HS-27A (cell line): Measurements from ENCODE around the gene PAFAH1B2.

Source experiments
- DNase-seq: peaks from one replicate; pipeline ENCODE4 v3.0.0-alpha.2; 2012; ENCODE audit warnings: low read depth, missing footprints

PAFAH1B2 gene

DNA sequence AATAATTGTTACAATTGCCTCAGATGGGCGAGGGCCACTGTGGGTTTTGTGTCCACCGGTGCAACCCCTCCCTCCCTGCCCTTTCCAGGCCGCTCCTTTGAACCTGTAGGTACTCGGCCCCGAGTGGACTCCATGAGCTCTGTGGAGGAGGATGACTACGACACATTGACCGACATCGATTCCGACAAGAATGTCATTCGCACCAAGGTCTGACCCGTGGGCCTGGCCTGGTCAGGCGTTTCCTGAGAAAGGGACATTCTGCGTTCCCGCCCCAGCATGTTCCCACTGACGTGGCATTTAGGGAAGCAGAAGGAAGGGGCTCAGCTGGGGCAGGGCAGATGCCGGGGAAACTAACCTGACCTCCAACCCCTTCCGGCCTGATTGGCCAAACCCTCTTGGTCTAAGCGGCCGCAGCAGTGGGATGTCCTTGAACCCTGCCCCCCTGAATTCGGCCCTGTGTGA, 44.6 kb downstream of the PAFAH1B2 start:
- no peak for DNase-seq

GRCh38 chr11:117189191-117189940, 45.3 kb downstream of the PAFAH1B2 start:
- no peak for DNase-seq

GRCh38 chr11:117189941-117190544, 46.0 kb downstream of the PAFAH1B2 start:
- no peak for DNase-seq

GRCh38 chr11:117191680-117192400, 47.8 kb downstream of the PAFAH1B2 start:
- DNase-seq: no peak

DNA sequence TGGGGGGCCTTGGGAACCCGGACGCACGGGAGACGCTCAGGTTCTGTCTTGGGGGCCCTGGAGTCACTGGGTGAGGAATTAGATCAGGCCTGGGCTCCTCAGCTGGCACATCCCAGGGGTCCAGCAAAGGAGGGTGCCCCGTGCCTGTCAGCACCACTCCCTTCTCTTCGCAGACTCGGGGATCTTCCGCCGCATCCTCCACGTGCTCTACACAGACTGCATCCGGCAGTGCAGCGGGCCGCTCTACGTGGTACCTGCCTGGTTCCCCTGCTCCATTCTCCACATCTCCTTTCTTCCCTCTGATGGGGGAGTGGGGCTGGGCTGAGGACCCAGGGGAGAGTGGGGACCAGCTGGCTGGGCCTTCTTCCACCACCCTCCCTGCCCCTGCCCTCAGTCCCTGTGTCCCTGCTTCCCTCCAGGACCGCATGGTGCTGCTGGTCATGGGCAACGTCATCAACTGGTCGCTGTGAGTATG, 48.4 kb downstream of the PAFAH1B2 start:
- DNase-seq: no peak

- DNase-seq: no peak
Measured at GRCh38 chr11:117193130-117194020, 49.3 kb downstream of the PAFAH1B2 start.

- DNase-seq: no peak
Measured at GRCh38 chr11:117194267-117194666, 50.2 kb downstream of the PAFAH1B2 start.

- no peak for DNase-seq
Measured at GRCh38 chr11:117195258-117195657, 51.2 kb downstream of the PAFAH1B2 start.

DNA sequence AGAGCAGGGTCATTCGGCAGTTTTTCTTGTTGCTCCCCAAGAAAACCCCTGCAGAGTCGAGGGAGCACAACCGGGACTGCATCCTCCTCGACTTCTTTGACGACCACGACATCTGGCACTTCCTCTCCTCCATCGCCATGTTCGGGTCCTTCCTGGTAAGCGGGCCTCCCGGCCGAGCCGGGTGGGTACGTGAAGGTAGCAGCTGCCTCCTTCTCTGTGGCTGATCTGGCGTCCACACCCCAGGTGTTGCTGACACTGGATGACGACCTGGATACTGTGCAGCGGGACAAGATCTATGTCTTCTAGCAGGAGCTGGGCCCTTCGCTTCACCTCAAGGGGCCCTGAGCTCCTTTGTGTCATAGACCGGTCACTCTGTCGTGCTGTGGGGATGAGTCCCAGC, 51.7 kb downstream of the PAFAH1B2 start:
- no peak for DNase-seq

DNA sequence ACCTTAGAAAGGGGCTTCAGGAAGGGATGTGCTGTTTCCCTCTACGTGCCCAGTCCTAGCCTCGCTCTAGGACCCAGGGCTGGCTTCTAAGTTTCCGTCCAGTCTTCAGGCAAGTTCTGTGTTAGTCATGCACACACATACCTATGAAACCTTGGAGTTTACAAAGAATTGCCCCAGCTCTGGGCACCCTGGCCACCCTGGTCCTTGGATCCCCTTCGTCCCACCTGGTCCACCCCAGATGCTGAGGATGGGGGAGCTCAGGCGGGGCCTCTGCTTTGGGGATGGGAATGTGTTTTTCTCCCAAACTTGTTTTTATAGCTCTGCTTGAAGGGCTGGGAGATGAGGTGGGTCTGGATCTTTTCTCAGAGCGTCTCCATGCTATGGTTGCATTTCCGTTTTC, 52.9 kb downstream of the PAFAH1B2 start:
- DNase-seq: no peak

DNA sequence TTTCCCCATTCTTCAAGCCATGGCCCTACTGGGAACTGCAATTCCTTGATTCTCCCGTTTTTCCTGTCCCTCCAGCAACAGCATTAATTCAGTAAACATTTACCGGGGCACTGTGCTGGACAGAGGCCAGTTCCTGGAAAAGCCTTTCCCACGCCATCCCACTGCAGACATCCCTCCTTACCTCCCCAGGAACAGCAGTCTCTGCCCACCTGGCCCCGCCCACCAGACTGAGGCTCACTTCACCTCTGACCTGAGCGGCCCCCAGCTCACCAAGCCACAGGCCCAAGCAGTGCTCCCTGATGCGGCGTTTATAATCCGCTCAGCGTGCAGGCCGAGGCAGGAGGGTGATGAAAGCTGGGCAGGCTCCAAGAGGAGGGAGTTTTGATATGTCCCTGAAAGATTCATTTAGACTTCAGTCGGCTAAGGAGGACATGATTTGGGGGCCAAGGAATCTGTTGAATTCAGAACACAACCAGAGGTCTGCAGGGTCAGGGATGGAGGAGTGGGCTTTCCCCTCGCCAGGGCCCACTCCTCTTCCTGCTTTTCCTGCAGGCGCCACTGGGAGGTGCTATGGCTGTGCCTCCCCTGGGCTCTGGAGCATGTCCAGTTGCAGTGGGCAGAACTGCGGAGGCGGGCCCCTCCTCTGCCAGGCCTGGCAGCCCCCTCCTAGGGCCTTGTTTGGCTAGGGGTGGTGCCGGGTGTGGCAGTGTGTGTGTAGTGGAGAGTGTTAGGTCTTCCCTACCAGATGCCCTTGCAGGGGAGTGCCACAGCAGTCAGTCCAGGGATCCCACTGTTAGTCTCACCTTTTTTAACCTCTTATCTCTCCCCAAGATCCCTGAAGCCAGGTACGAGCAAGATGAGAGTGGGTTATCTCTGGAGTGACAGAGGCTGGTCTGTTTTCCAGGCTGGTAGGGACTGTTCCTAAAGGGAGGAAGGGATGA, 53.7 kb downstream of the PAFAH1B2 start:
- no peak for DNase-seq

- no peak for DNase-seq
Measured at GRCh38 chr11:117198613-117199012, 54.5 kb downstream of the PAFAH1B2 start.

DNA sequence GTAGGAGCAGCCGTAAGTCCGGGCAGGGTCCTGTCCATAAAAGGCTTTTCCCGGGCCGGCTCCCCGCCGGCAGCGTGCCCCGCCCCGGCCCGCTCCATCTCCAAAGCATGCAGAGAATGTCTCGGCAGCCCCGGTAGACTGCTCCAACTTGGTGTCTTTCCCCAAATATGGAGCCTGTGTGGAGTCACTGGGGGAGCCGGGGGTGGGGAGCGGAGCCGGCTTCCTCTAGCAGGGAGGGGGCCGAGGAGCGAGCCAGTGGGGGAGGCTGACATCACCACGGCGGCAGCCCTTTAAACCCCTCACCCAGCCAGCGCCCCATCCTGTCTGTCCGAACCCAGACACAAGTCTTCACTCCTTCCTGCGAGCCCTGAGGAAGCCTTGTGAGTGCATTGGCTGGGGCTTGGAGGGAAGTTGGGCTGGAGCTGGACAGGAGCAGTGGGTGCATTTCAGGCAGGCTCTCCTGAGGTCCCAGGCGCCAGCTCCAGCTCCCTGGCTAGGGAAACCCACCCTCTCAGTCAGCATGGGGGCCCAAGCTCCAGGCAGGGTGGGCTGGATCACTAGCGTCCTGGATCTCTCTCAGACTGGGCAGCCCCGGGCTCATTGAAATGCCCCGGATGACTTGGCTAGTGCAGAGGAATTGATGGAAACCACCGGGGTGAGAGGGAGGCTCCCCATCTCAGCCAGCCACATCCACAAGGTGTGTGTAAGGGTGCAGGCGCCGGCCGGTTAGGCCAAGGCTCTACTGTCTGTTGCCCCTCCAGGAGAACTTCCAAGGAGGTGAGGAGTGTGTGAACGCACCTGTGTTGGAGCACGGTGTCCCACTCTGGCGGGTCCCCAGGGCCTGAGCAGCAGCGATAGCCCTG, 55.2 kb downstream of the PAFAH1B2 start, which contains the start of gene TAGLN:
TAGLN (plus strand) TSS at position 318 of the 863 bp plus-strand sequence. CDS start 3,644 bp downstream, outside the sequence.
- DNase-seq: peak; percentile 69

DNA sequence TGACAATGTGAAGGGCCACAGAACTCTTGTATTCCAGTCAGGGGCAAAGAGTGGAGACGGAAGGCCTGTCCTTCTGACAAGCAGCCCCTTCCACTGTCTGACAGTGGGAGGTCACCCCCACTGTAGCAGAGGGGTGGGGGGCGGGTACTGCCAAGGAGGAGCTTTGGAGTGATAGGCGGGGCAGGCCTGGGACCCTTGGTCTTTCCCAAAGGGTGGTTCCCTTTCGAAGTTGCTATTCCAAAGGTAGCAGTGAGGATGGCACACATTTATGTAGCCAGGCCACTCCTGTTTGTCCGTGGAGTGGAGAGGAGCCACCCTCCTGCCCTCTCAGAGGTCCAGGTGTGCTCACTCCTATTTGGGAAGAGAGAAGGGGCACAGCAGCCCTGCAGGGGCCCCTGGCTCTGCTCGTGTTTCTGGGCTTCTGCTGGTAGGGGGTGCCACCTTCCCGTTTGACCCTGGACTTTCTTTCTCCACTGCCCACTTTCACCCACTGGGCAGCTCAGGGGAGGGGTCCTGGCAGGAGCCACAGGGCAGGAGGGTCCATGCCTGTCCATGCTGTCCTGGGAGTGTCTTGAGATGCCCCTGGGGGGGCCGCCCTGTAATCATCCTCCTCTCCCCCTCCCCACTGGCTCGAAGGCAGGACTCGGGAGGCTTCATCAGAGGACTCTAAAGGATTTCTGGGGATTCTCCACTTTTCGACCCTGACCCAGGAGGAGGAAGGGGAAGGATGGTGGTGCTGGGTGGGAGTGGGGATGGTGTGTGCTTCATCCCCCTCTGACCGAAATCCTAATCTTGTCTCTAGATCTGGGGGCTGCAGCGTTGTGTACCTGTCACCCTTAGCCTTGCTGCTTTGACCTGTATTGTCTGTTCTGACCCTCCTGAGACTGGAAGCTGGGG, 56.1 kb downstream of the PAFAH1B2 start:
- no peak for DNase-seq

GRCh38 chr11:117200813-117201657, 56.9 kb downstream of the PAFAH1B2 start:
- no peak for DNase-seq

- no peak for DNase-seq
Measured at GRCh38 chr11:117201658-117202305, 57.7 kb downstream of the PAFAH1B2 start.
